HL-60 (cell line): ENCODE measurements around the gene SLC44A3.
"Not testable (repeated sequence)": the region's sequence is repeated elsewhere in the genome, so short reads cannot be mapped to it uniquely, and the experiment has no call there.

Experiments
- DNase-seq, 2 experiments: peaks; one replicate each; pipeline ENCODE4 v3.0.0-alpha.2; 2010 to 2020; ENCODE audit warnings: low read depth in 1 of 2, low spot score in 1 of 2
- H3K27ac ChIP-seq: fragments of 250-450 bp; sonication (Bioruptor Pico); replicated peaks from 2 replicates; pipeline ENCODE4 v1.5.1; 2020; ENCODE audit warnings: mild to moderate bottlenecking, moderate library complexity
- H3K27me3 ChIP-seq: fragments of 250-450 bp; sonication (Bioruptor Pico); 2 replicates; pipeline ENCODE4 v1.5.1; 2021; ENCODE audit warnings: mild to moderate bottlenecking, moderate library complexity; ENCODE audit not compliant: insufficient read depth, poor library complexity, severe bottlenecking
- H3K4me3 ChIP-seq: replicated peaks from 2 replicates; pipeline ENCODE4 v1.5.1; 2011; ENCODE audit warnings: mild to moderate bottlenecking, control low read depth, low read length; ENCODE audit not compliant: insufficient read depth
- CTCF ChIP-seq: IDR thresholded peaks from one replicate; pipeline ENCODE4 v1.5.1; 2011; ENCODE audit warnings: low read length, control low read depth, inconsistent platforms; ENCODE audit not compliant: insufficient read depth
- GABPA ChIP-seq: IDR thresholded peaks from 2 replicates; pipeline ENCODE4 v1.6.1; 2012; ENCODE audit warnings: low read depth
- POLR2AphosphoS5 ChIP-seq: IDR thresholded peaks from 2 replicates; pipeline ENCODE4 v1.6.1; 2012; ENCODE audit warnings: low read depth
- REST ChIP-seq: IDR thresholded peaks from 2 replicates; pipeline ENCODE4 v1.6.1; 2012; ENCODE audit warnings: low read depth; ENCODE audit not compliant: insufficient replicate concordance
- SPI1 ChIP-seq: IDR thresholded peaks from 2 replicates; pipeline ENCODE4 v1.6.1; 2012; ENCODE audit warnings: low read depth, mild to moderate bottlenecking, borderline replicate concordance

SLC44A3 gene

DNA sequence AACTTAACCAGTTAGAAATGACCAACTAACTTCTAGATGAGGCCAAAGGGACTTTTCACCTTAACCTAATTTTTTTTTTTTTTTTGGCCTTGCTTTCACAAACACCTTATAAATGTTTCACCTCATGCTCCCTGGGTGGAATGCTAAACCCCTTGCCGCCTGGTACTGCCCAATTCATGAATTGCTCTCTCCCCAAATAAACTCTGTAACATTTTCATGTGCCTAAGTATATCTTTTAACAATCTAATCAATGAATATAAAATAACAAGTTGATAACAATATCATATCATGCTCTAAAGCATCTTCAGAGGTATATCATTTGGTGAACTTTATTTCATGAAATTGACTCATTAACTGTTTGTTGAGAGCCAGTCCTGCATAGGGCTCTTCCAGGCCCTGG lies 117.7 kb downstream of the SLC44A3 start:
- H3K27me3 ChIP-seq = peaks cover 3% of the 10 kb centered on the region
- no peak overlapping the region for H3K27ac ChIP-seq
- TF ChIP-seq CTCF (no peak), GABPA (no peak), REST (no peak), POLR2AphosphoS5 (no peak), SPI1 (no peak)
- no peak for DNase-seq
- H3K4me3 ChIP-seq = no peak overlapping the region

DNA sequence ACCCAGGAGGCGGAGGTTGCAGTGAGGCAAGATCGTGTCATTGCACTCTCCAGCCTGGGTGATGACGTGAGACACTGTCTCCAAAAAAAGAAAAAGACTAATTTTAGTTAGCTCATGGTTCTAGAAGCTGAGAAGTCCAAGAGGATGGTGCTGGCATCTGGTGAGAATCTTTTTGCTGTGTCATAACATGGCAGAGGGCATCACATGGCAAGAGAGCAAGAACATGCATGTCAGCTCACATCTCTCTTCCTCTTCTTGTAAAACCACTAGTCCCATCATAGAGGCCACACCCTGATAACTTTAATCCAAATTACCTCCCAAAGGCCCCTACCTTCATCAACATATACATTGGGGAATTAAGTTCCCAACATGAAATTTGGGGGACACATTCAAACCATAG lies 120.6 kb downstream of the SLC44A3 start:
- Histone ChIP-seq H3K27ac (no peak overlapping the region), H3K27me3 (no peaks in the 10 kb centered on the region), H3K4me3 (no peak overlapping the region)
- DNase-seq = no peak
- no peak for TF ChIP-seq REST
- no peak for TF ChIP-seq GABPA
- TF ChIP-seq SPI1 = no peak
- TF ChIP-seq POLR2AphosphoS5 = no peak

- H3K27ac ChIP-seq, H3K27me3 ChIP-seq, H3K4me3 ChIP-seq, DNase-seq: not testable (repeated sequence)
Observed at GRCh38 chr1:94941480-94941879, 121.3 kb downstream of the SLC44A3 start.

DNA sequence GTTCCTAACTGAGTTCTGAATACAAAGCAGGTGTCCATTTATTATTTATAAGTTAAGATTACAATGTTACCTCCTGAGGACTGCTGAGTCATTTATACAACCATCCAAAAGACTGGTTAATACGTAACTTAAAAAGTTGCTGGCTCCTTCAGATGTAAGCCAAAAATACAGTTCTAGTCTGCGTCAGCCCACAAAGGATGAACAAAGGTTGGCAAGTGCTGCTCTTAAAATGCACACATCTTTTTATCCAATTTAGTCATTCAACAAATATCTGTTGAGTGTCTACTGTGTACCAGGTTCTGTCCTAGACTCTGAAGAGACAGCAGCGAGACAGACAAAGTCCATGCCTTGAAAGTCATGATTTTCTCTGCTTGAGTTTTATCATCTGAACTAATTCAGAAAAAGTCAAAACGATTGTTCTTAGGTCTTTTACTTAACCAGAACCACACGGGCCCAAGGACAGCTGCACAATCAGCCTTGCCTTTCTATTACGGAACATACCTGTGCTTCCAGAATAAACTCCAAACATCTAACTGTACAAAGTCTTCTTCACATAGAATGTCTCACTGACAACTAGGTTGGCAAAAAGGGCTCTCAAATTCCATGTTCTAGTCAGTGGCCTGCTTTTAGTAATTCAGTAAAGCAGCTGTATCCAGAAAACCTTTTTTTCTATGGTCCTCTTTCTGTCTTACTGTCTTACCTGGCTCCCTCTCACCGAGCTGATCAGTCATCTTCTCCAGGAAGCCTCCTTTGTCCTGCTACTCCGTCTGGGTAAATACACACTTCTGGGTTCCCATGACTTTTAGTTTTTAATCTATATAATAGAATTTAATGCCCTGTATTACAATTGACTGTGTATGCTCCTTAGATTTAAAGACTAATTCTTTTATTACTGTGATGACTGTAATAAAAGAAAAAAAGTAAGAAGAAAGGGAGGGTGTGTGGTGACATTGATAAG lies 122.3 kb downstream of the SLC44A3 start:
- DNase-seq = no peak
- Histone ChIP-seq H3K27ac (no peak overlapping the region), H3K4me3 (no peak overlapping the region), H3K27me3 (no peaks in the 10 kb centered on the region)
- TF ChIP-seq SPI1 (no peak), GABPA (no peak), REST (no peak), CTCF (no peak), POLR2AphosphoS5 (no peak)
